HepG2 (cell line): Measurements from ENCODE around the gene CDC34. TPM values are rescaled to one million over a fixed set of nuclear protein-coding genes. Genes with fewer than 3 reads are reported as not detected.

Experiments used
- AHR ChIP-seq: IDR thresholded peaks from 2 replicates; pipeline ENCODE4 v1.6.1; 2018; ENCODE audit warnings: missing genetic modification reagents, missing compliant biosample characterization
- CBX5 ChIP-seq: sonication (generic); formaldehyde crosslinking; IDR thresholded peaks from 2 replicates; pipeline ENCODE4 v1.4.0; 2020; ENCODE audit warnings: missing genetic modification reagents, borderline replicate concordance
- CC2D1A ChIP-seq: sonication (generic); formaldehyde crosslinking; IDR thresholded peaks from 2 replicates; pipeline ENCODE4 v1.8.1; 2023; ENCODE audit warnings: mild to moderate bottlenecking, missing genetic modification reagents
- CEBPB ChIP-seq: IDR thresholded peaks from 2 replicates; pipeline ENCODE4 v1.6.1; 2011; ENCODE audit warnings: low read depth, low read length, improper control_type of control experiment, borderline replicate concordance
- HBP1 ChIP-seq: IDR thresholded peaks from 2 replicates; pipeline ENCODE4 v1.6.1; 2016; ENCODE audit warnings: low read depth, control low read depth
- MATR3 ChIP-seq: sonication (generic); formaldehyde crosslinking; IDR thresholded peaks from 2 replicates; pipeline ENCODE4 v1.4.0; 2020; ENCODE audit warnings: missing genetic modification reagents
- MBD4 ChIP-seq: IDR thresholded peaks from 2 replicates; pipeline ENCODE4 v1.6.1; 2012; ENCODE audit warnings: low read length, inconsistent platforms, borderline replicate concordance
- MTF2 ChIP-seq: sonication (generic); formaldehyde crosslinking; IDR thresholded peaks from 2 replicates; pipeline ENCODE4 v1.5.0; 2020; ENCODE audit warnings: missing genetic modification reagents, borderline replicate concordance
- NPAS2 ChIP-seq: sonication (generic); formaldehyde crosslinking; IDR thresholded peaks from 2 replicates; pipeline ENCODE4 v1.8.0; 2022; ENCODE audit warnings: mild to moderate bottlenecking, missing genetic modification reagents, borderline replicate concordance
- PAXIP1 ChIP-seq: sonication (generic); formaldehyde crosslinking; conservative IDR thresholded peaks from 2 replicates; pipeline ENCODE4 v1.4.0; 2020; ENCODE audit warnings: mild to moderate bottlenecking, missing genetic modification reagents, moderate library complexity
- SATB2 ChIP-seq: sonication (generic); formaldehyde crosslinking; IDR thresholded peaks from 2 replicates; pipeline ENCODE4 v1.5.0; 2020; ENCODE audit warnings: missing genetic modification reagents
- SOX13 ChIP-seq, 3 experiments: fragments of 450-650 bp in 1 of 3; sonication (generic) in 1 of 3; formaldehyde crosslinking in 1 of 3; IDR thresholded peaks in 2 of 3; conservative IDR thresholded peaks in 1 of 3; 2 replicates each; pipeline versions ENCODE4 v1.5.0 to v1.6.1; 2016 to 2020; ENCODE audit warnings: antibody characterized with exemption in 1 of 3, mild to moderate bottlenecking in 1 of 3, missing compliant biosample characterization in 1 of 3, missing genetic modification reagents in 1 of 3, moderate library complexity in 1 of 3
- SP140L ChIP-seq: sonication (generic); formaldehyde crosslinking; IDR thresholded peaks from 2 replicates; pipeline ENCODE4 v1.4.0; 2020; ENCODE audit warnings: missing genetic modification reagents, borderline replicate concordance
- SSRP1 ChIP-seq: IDR thresholded peaks from 2 replicates; pipeline ENCODE4 v1.6.1; 2016; ENCODE audit warnings: control low read depth
- THAP11 ChIP-seq: IDR thresholded peaks from 2 replicates; pipeline ENCODE4 v1.6.1; 2016; ENCODE audit warnings: missing biosample characterization, missing genetic modification reagents
- ZFY ChIP-seq: sonication (generic); formaldehyde crosslinking; IDR thresholded peaks from 2 replicates; pipeline ENCODE4 v1.4.0; 2020; ENCODE audit warnings: missing genetic modification reagents
- ZNF180 ChIP-seq: sonication (generic); formaldehyde crosslinking; IDR thresholded peaks from 2 replicates; pipeline ENCODE4 v1.4.0; 2020; ENCODE audit warnings: low read depth, missing genetic modification reagents, borderline replicate concordance
- ZNF367 ChIP-seq: sonication (generic); formaldehyde crosslinking; IDR thresholded peaks from 2 replicates; pipeline ENCODE4 v1.4.0; 2020; ENCODE audit warnings: missing genetic modification reagents, borderline replicate concordance
- ZNF564 ChIP-seq: sonication (generic); formaldehyde crosslinking; IDR thresholded peaks from 2 replicates; pipeline ENCODE4 v1.8.1; 2023; ENCODE audit warnings: mild to moderate bottlenecking, missing genetic modification reagents
- ZNF567 ChIP-seq: sonication (generic); formaldehyde crosslinking; IDR thresholded peaks from 2 replicates; pipeline ENCODE4 v1.8.1; 2023; ENCODE audit warnings: mild to moderate bottlenecking, missing genetic modification reagents, borderline replicate concordance
- ZNF747 ChIP-seq: sonication (generic); formaldehyde crosslinking; IDR thresholded peaks from 2 replicates; pipeline ENCODE4 v1.8.1; 2023; ENCODE audit warnings: missing genetic modification reagents, mild to moderate bottlenecking, borderline replicate concordance
- polyA plus RNA-seq, 8 experiments: library from polyadenylated mRNA; depleted of rRNA in 3 of 8; stranded (reverse) in 7 of 8; unstranded in 1 of 8; fragments of >200 nt; fragmentation: Illumina TruSeq in 4 of 8; extraction: Trizol in 4 of 8; gene quantifications; 2 replicates each; pipeline versions ENCODE4 v1.2.1 to v1.2.3, GENCODE V29; 2011 to 2016; ENCODE audit warnings: low read depth in 4 of 8, missing spikeins in 1 of 8, mixed read lengths in 1 of 8; ENCODE audit not compliant: insufficient read depth in 1 of 8
- total RNA-seq, 5 experiments: library from RNA; depleted of rRNA; stranded (reverse); fragments of >200 nt; fragmentation: Illumina TruSeq; extraction: Trizol; gene quantifications; 2 replicates each; pipeline ENCODE4 v1.2.3, GENCODE V29; 2016; ENCODE audit warnings: low read depth in 1 of 5
- TF ChIP-seq, protein P1 (sequence below): sonication (generic); formaldehyde crosslinking; conservative IDR thresholded peaks from 2 replicates; pipeline ENCODE4 v1.8.0; 2022; ENCODE audit warnings: low read depth, missing genetic modification reagents
- TF ChIP-seq, protein P2 (sequence below): sonication (generic); formaldehyde crosslinking; IDR thresholded peaks from 2 replicates; pipeline ENCODE4 v1.8.0; 2022; ENCODE audit warnings: missing genetic modification reagents, mild to moderate bottlenecking, borderline replicate concordance

Gene CDC34
- total and polyA plus RNA-seq, 2 of the 13 experiments (the other 11 are each of a cell fraction or from before 2014, with no cell fraction given), result 138 to 150 TPM

- TF ChIP-seq THAP11, result peak; percentile 83
- TF ChIP-seq SATB2 (CRISPR knock-in tag), result no peak
- TF ChIP-seq ZNF367 (CRISPR knock-in tag), result no peak
- TF ChIP-seq CEBPB, result no peak
- TF ChIP-seq, protein P1, sequence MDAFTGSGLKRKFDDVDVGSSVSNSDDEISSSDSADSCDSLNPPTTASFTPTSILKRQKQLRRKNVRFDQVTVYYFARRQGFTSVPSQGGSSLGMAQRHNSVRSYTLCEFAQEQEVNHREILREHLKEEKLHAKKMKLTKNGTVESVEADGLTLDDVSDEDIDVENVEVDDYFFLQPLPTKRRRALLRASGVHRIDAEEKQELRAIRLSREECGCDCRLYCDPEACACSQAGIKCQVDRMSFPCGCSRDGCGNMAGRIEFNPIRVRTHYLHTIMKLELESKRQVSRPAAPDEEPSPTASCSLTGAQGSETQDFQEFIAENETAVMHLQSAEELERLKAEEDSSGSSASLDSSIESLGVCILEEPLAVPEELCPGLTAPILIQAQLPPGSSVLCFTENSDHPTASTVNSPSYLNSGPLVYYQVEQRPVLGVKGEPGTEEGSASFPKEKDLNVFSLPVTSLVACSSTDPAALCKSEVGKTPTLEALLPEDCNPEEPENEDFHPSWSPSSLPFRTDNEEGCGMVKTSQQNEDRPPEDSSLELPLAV, result no peak
- TF ChIP-seq, protein P2, sequence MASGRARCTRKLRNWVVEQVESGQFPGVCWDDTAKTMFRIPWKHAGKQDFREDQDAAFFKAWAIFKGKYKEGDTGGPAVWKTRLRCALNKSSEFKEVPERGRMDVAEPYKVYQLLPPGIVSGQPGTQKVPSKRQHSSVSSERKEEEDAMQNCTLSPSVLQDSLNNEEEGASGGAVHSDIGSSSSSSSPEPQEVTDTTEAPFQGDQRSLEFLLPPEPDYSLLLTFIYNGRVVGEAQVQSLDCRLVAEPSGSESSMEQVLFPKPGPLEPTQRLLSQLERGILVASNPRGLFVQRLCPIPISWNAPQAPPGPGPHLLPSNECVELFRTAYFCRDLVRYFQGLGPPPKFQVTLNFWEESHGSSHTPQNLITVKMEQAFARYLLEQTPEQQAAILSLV (CRISPR knock-in tag), result no peak
- TF ChIP-seq SOX13 (IDR thresholded peaks at IDR 0.05), result no peak
- TF ChIP-seq SOX13 (CRISPR knock-in tag; conservative IDR thresholded peaks at IDR 0.05 in 1 of 2, IDR thresholded peaks at IDR 0.05 in 1 of 2), result peak in 1 of 2 experiments; percentile 66; a peak in 2 of 4 replicates
- TF ChIP-seq ZNF567 (CRISPR knock-in tag), result no peak
- no peak for TF ChIP-seq SSRP1 (CRISPR knock-in tag)
- TF ChIP-seq MTF2, result no peak
- peak; percentile 52; the same call in 1 of the 2 replicates for TF ChIP-seq ZNF564
- TF ChIP-seq ZNF180, result no peak
- no peak for TF ChIP-seq MBD4
- peak; percentile 76 for TF ChIP-seq ZNF747 (CRISPR knock-in tag)
- no peak for TF ChIP-seq SP140L (CRISPR knock-in tag)
- peak; percentile 98 for TF ChIP-seq PAXIP1
- no peak for TF ChIP-seq MATR3 (CRISPR knock-in tag)
- TF ChIP-seq HBP1 (CRISPR knock-in tag), result 0 out of 2 replicates have a peak, but pooled peaks have one; percentile 34
- peak; percentile 57; the same call in 1 of the 2 replicates for TF ChIP-seq ZFY (CRISPR knock-in tag)
- TF ChIP-seq AHR (CRISPR knock-in tag), result no peak
- TF ChIP-seq CC2D1A (CRISPR knock-in tag), result no peak
- no peak for TF ChIP-seq CBX5 (CRISPR knock-in tag)
- no peak for TF ChIP-seq NPAS2 (CRISPR knock-in tag)
Observed at GRCh38 chr19:524062-524674, 7.4 kb upstream of the CDC34 start (continued).
